Activated T-cell treated with anti-CD3 and anti-CD28 coated beads for 24 hours (primary cell): Measurements from ENCODE around the gene PRM3.
A peak's percentile ranks its signal among the peaks of the same experiment; 100 is the strongest.

Experiments
- DNase-seq: peaks from one replicate; pipeline ENCODE4 v3.0.0-alpha.2; 2020; ENCODE audit warnings: low read depth

Gene PRM3

DNA sequence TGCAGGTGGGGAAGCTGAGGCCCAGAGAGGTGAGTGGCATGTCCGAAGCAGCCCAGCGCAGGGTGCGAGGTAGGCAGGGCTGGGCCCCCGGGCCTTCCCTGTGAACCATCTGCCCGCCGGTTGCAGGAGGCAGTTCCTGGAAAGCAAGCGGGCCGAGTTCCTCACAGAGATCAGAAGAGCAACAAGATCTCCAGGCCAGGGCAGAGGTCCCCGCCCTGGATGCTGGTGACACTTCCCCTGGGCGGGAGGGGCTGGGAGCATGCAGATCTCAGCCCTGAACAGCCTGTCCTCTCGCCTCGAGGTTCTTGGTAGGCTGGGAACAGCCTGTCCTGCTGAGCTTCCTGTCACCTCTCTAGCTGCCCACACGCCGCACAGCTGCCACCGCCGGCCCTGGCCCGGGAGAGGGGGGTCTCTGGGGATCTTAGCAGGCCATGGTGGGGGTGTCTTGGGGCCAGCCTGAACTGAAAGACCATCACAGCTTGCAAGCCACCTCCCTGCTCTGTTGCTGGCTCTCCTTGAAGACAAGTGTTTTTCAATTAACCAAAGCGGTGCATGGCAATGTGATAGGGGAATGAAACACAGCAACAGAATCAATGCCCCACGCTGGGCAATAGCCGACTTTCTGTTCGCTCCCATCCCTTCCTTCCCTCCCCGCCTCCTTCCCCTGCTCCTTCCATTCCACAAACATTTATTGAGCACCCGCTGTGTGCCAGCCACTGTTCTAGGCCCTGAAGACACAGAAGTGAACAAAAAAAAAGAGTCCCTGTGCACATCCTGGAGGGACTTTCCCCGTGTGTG, 49.1 kb downstream of the PRM3 start:
- DNase-seq: peak; percentile 57
